Left colon (tissue), 2 donors: ENCODE data around the gene KIAA1671. TPM values are rescaled to one million over a fixed set of nuclear protein-coding genes. Genes with fewer than 3 reads are reported as not detected.

Source experiments
- ATAC-seq: fragments of 200-7000 bp; cut with Tn5 transposase; one replicate; pipeline ENCODE4 v1.9.1; 2020; ENCODE audit warnings: mild to moderate bottlenecking, moderate library complexity
- DNase-seq, 2 donors: peaks; one replicate each; pipeline ENCODE4 v3.0.0-alpha.2; 2020
- intact Hi-C, 2 donors: fragments of 100-400 bp; cut with DNase I in 1 of 2; cut with micrococcal nuclease in 1 of 2; formaldehyde crosslinking; loops; one replicate each; pipeline versions ENCODE4 v1.11.2 to v1.14.0; 2022; cut with DNase I, micrococcal nuclease
- total RNA-seq, 2 donors: library from RNA; stranded (reverse); fragmentation: NEBNext Ultra II Directional; extraction: Animal tissue kit (Norgen Biotek cat#: 25700); gene quantifications; one replicate each; pipeline ENCODE4 v1.2.1, GENCODE V29; 2021
- donor health status: DM: no; HTN: no; CAD: no.
- donor health status: DM: yes; HTN: yes; CAD: no.

The KIAA1671 gene
- total RNA-seq, 2 donors from 2014 or later: 100 to 106 TPM

DNA sequence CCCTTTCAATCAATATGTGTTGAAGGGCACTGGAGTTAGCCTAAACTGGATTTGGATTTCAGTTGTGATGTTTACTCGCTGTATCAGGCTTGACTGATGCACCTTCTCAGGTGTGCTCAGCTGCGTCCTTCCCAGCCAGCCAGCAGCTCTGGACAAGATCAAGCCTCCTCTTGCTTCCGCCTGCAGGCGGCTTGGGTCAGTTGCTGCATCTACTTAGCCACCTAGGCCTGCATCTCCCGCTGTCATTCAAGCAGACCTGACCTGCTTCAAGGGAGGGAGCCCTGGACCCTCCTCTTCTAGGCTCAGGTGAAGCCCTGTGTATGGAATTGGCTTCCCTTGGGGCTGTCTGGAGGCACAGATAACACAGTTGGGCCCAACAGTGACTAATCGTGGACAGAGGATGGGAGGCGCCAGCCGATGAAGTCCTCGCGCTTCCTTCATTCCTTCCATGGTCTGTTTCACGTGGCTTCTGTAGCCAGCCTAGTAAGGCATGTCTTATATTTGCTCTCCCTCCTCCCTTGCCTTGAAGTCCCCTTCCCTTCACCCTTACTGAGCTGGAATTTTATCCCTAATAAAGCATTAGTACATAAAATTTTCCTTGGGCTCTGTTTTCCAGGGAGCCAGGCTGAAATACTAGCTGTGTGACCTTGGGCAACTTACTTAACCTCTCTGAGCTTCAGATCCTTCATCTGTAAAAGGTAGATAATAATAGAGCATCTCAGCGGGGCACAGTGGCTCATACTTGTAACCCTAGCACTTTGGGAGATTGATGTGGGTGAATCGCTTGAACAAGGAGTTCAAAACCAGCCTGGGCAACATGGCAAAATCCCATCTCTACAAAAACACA lies 3.9 kb upstream of the KIAA1671 start:
- no peak for ATAC-seq
- no peak for DNase-seq
- intact Hi-C loops: no loop called here

DNA sequence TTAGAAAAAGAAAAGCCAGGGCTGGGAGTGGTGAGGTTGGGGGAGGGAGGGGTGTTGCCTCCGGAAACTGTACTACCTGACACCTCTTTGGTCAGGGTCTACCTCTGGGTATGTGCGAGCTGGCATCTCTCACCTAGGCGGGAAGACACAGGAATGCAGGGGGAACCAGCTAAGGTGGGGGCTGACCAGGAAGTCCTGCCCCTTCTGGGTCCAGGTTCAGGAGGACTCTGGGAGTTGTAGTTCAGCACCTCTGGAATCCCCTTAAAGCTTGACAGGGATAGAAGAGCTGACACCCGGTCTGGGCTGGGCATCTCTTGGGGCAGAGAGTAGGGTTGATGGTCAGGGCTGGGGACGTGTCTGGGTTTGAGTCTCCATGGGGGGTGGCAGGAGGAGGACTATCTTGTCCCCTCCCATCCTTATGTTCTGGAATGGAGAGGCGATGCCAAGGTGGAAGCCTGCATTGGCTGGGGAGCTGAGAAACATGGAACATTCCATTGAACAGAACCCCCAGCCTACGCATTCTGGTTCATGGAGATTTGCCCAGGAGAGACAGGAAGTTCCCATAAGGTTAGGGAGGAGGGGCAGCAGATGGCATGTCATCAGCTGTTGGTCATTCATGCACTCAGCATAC lies 2.1 kb upstream of the KIAA1671 start:
- no peak for DNase-seq
- ATAC-seq: no peak
- intact Hi-C loops: loop anchor here (2.0 to 10.0 kb wide), 2 partner anchors 94 to 100 kb away; no protein-coding TSS in a partner anchor

DNA sequence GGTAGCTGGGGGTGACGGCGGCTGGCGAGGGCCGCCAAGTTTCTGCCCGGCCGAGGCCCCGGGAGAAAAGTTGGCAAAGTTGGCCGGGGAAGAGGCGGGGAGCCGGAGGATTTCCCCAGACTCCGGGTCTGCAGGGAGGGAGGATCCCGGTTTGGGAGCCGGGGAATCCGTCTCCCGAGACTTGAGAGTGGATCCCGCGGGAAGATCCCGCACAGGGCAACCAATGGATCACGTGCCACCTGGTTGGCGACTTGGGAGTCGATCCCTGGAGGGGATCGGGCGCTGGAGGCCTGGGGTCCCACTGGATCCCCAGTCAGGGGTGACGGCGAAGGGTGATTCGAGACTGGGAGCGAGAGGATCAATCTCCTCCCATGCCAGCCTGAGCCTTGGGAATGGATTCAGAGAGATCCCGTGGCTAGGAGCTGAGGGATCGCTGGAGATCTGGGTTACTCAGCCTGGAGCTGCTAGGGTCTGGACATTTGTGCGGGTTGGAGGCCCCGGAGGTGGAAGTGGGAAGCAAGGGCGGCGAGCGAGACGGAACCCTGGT lies 394 bp downstream of the KIAA1671 start:
- ATAC-seq (peak; percentile 54), DNase-seq (peak; percentile 62 to 67)
- intact Hi-C loops: loop anchor here in 1 of 2 donors (10.0 kb wide), 1 partner anchor 92 kb away; no protein-coding TSS in a partner anchor

DNA sequence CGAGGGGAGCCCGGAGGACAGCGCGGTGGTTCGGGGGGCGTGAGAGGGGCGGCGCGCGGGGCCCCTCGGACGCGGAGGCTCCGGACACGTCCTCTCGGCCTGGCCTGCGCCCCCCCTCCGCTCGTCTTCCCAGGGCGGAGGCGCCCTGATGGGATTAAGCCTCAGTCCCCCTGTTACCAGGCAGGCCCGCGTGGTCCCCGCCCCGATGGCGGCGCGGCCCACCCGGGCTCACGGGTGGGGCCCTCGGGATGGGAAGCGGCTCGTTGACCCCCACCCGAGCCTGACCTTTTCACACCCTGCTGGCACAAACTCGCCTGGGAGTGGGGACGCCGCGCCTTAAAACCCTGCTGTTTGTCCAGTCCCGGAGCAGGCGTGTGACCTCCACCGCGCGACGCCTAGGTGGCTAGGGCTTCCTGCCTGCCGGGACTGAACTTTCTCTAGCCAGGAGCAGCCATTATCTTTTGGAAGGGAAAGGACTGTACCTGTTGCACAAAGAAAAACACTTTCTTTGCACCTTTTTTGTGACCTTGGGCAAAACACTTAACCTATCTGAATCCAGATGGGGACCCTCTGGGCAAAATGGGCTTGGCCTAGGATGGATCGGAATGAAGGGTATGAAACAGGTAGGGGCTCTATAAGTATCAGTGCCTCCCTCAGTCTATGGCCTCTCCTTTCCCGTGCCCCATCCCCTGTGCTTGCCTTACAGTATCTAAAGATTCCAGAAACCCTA lies 1.0 kb downstream of the KIAA1671 start:
- peak in 1 of 2 donors; percentile 67 for DNase-seq
- ATAC-seq: peak; percentile 48
- intact Hi-C loops: loop anchor here in 1 of 2 donors (10.0 kb wide), 1 partner anchor 91 kb away; no protein-coding TSS in a partner anchor

DNA sequence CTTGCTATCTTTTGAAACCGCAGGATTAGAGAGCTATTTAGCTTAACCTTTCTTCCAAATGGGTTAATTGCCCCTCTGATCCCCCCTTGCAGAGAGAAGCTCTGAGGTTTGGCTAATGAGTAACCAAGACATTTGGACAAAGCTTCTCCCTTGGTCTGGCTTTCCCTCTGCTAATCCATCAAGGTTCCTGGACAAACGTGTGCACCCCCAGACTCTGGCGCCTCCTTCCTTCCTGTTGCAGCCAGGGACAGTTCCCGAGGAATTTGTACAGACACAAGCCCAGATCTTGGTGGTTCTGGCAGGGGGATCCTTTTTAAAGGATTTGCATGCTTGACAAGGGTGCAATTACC lies 1.6 kb downstream of the KIAA1671 start:
- intact Hi-C loops: loop anchor here in 1 of 2 donors (10.0 kb wide), 1 partner anchor 91 kb away; no protein-coding TSS in a partner anchor
- ATAC-seq: no peak
- no peak for DNase-seq

DNA sequence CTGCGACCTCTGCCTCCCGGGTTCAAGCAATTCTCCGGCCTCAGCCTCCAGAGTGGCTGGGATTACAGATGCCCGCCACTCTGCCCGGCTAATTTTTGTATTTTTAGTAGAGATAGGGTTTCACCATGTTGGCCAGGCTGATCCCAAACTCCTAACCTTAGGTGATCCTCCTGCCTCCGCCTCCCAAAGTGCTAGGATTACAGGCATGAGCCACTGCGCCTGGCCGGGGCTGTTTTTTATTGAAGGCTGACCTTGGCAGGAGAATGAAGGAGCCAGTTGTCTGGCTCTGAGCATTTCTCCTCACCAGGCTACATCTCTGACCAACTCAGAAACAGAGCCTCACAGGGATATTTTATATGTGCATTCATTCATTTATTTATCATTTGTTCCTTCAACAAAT lies 2.3 kb downstream of the KIAA1671 start:
- no peak for ATAC-seq
- intact Hi-C loops: loop anchor here in 1 of 2 donors (10.0 kb wide), 1 partner anchor 90 kb away; no protein-coding TSS in a partner anchor
- no peak for DNase-seq

DNA sequence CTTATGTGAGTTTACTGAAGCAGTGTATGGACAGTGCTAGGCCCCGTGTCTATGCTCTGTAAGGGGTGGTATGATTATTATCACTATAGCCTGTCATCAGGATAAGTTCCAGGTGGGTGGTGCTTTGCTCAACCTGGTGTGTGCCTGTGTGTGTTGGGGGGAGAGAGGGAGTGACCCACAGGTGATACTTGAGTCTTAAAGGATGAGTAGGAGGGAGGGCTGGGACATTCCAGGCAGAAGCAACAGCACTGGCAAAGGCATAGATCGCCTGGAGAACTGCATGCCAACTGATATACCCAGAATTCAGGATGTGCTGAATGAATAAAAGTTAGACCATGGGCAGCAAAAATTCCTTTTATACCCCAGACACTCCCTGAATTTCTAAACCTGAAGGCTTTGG lies 4.5 kb downstream of the KIAA1671 start:
- no peak for DNase-seq
- intact Hi-C loops: loop anchor here in 1 of 2 donors (10.0 kb wide), 1 partner anchor 88 kb away; no protein-coding TSS in a partner anchor
- ATAC-seq: no peak

DNA sequence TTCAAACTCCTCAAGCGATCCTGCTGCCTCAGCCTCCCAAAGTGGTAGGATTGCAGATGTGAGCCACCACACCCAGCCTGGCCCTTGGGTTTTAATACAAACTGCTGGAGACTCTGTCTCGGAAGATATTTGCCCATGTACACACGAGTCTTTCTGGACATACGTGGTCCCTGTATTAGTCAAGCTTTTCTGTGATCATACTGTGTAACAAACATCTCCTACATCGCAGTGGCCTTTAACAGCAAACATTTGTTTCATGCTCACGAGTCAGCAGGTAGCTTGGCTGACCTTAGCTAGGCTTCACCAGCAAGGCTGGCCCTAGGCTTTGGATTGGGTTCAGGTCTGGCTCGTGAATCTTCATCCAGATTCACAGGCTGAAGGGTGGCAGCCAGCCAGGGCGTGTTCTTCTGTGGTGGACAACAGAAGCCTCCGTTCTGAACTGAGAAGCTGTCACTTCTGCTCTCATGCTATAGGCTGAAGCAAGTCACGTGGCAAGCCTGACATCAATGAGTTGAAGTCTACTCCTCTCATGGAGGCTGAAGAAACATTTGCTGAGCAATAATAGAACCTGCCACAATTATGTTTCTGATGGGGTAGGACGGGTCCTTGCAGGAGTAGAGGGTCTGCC lies 8.8 kb downstream of the KIAA1671 start:
- intact Hi-C loops: no loop called here

DNA sequence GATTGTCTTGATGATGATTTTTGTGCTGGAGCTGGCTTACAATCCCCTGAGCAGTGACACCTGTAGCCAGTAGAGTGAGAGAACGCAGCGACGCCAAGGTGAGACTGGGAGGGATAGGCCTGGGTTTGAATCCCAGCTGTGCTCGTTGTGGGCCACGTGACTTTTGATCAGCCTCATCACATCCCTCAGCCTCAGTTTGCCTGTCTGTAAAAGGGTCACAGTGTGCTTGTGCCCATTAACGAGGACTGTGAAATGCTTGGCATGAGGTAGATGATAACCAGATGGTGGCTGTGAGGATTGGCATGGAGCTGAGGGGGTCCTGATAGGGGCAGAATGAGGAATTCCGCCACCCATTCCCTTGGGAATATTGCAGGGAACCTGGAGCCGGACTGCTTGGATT lies 9.6 kb downstream of the KIAA1671 start:
- ATAC-seq: no peak
- DNase-seq: no peak
- intact Hi-C loops: no loop called here

More for the DNA sequence above, 8.8 kb downstream of the KIAA1671 start:
- DNase-seq (no peak), ATAC-seq (no peak)

DNA sequence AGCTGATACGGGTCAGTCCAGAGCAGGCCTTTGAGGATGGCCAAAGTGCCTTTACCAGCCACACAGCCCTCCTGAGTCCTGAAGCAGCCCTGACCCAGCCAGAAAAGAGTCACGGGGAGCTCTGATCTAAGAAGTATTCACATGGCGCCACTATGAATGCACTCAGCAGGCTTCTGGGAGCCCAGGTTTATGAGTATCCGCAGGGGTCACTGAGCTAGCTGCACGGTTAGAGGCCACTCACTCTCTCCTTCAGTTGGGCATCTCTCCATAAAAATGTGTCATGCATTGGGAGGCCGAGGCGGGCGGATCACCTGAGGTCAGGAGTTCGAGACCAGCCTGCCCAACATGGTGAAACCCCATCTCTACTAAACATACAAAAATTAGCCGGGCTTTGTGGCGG lies 10.3 kb downstream of the KIAA1671 start:
- ATAC-seq (no peak), DNase-seq (no peak)
- intact Hi-C loops: no loop called here

DNA sequence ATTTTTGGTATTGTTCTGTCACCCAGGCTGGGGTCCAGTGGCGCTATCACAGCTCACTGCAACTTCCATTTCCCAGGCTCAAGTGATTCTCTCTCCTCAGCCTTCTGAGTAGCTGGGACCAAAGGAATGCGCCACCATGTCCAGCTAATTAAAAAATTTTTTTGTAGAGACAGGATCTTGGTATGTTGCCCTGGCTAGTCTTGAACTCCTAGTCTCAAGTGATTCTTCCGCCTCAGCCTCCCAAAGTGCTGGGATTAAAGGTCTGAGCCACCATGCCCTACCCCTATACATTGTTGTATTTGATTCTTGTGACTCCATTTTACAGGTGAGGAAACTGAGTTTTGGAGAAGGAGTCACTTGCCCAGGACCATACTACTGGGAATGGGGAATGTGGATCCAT lies 11.9 kb downstream of the KIAA1671 start:
- ATAC-seq (no peak), DNase-seq (no peak)
- intact Hi-C loops: no loop called here

DNA sequence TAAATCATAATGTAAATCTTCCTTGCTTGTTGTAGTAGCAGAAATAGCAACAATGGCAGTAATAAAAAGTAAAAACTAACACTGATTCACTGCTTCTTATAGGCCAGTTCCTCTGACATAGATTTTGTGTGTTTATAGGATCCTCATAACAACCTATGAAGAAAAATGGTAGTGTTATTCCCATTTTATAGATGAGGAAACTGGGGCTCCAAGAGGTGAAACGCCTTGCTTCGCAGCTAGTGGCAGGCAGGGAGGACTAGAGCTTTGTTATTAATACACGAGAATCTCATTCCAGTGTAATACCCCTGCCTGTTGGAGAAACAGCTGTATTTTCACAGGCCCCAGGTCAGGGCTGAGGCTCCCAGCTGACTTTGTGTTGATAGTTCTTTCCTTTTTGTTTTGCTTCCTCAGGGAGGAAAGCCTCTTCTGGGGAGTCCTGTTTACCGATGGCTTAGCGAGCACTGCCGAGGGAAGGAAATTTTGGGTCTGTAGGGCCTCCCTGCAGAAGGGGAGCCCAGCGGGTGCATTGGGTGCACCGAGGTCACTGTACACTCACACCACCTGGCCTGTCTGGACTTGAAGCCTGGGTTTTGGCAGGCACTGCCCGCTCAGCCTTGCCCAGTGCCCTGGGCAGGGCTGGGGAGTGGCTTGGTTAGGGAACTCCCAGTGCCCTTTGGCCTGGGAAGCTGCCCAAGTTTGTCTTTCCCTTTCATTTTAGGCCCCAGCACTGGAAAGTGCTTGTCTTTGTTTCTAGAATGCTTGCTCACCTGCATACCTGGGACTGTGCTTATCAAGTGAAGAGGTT lies 13.5 kb downstream of the KIAA1671 start:
- intact Hi-C loops: no loop called here
- peak; percentile 88 to 90 for DNase-seq
- ATAC-seq: peak; percentile 91

DNA sequence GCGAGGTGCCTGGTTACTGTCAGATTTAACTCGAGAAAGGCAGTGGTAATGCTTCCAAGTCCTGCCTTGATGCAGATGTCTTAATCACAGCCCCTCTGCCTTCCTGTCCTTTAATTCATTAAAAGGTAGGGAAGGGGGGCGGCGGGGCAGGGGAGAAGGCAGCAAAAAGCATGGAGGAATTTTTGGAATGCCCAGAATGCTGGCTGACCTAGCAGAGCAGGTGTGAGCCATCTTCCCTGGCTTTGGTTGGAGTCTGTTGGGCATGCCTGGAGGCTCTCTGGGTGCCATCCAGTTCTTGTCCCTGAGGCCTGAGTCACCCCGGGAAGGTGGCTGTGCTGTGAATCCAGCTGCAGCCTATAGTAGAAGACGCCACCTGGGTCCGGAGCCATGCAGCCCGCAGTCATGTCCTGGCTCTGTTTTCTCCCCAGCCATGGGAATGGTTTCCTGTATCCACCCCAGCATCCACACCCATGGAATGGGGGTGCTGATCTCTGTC lies 15.6 kb downstream of the KIAA1671 start:
- ATAC-seq (no peak), DNase-seq (no peak)
- intact Hi-C loops: no loop called here

DNA sequence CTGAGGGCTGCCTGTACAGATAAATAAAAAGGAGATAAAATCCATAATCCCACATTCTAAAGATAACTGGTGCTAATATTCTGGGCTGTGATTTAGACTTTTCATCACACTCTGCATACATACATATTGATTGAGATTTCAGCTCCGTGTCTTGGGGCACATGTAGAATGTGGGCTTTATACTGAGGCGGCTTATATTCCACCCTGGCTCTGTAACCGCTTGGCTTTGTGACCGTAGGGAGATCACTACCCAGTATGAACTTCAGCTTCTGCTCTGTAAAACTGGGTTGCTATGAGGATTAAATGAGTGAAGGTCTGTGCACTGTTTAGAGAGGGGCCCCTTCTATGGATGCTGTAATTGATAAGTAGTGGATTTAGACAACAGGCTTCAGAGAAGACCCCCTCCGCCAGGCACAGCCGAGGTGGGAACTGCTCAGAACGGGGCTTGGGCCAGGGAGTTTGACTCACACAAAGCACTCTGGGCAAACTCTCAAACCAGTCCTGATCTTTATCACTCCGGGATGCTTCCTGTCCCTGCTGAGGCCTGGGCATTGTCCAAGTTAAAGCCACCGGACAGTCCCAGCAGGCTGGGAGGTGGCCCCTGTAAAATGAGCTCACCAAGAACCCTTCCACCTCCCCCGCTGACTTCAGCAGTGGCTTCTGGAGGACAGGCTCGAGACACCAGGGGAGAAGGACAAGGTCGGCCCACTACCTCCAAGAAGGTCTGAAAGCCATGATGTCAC lies 17.2 kb downstream of the KIAA1671 start:
- peak; percentile 16 for ATAC-seq
- peak in 1 of 2 donors; percentile 45 for DNase-seq
- intact Hi-C loops: no loop called here

DNA sequence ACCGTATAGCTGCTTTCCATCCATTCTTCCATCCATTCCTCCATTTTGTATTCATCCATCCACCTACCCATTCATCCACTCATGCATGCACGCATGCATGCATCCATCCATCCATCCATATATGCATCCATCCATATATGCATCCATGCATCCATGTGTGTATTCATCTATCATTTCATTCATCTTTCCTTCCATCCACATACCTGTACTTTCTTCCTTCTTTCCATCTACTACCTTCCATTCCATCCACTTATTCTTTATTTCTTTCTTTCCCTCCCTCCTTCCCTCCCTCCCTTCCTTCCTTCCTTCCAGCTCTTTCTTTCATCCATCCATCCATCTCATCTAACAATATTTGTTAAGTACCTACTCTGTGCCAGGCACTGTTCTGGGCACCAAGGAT lies 19.9 kb downstream of the KIAA1671 start:
- ATAC-seq: no peak
- intact Hi-C loops: no loop called here
- no peak for DNase-seq

DNA sequence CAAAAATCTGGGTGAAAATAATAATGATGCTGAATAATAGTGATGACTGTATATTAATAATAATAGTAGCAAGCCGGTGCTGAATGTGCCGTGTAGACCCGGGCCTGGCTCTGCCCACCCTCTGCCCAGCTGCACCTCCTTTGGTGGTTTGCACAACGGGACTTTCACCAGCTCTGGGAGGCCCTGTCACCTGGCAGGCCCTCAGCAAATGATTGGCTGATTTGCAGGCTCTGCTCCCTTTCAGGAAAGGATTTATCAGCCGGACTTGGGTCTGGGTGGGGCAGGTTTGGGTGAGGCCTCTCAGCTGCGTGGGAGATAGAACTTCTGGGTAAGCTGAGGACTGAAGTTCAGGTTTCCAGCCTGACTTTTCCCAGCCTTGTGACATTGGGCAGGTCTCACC lies 21.4 kb downstream of the KIAA1671 start:
- intact Hi-C loops: no loop called here
- DNase-seq: peak; percentile 78 to 92
- peak; percentile 81 for ATAC-seq

DNA sequence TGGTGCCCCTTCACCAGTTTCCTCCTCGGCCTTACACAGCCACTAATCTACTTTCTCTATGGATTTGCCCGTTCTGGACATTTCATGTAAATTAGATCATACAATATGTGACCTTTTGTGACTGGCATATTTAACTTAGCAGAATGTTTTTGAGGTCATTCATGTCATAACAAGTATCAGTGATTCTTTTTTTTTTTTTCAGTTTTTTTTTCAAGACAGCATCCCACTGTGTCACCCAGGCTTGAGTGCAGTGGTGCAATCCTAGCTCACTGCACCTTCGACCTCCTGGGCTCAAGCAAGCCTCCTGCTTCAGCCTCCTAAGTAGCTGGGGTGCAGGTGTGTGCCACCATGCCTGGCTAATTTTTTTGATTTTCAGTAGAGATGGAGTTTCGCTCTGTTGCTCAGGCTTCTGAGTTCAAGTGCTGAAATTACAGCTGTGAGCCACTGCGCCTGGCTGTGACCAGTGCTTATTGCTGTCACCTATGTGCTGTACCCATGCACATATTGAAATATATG lies 22.7 kb downstream of the KIAA1671 start:
- intact Hi-C loops: no loop called here
- DNase-seq (no peak), ATAC-seq (no peak)
